Embryonic facial prominence (tissue), 1 donor: Measurements from ENCODE around the gene SMO.
"Not testable (repeated sequence)": the region's sequence is repeated elsewhere in the genome, so short reads cannot be mapped to it uniquely, and the experiment has no call there.

Experiments
- DNase-seq: peaks from one replicate; pipeline ENCODE4 v3.0.0-alpha.2; 2016; ENCODE audit errors: extremely low spot score

SMO gene

DNA sequence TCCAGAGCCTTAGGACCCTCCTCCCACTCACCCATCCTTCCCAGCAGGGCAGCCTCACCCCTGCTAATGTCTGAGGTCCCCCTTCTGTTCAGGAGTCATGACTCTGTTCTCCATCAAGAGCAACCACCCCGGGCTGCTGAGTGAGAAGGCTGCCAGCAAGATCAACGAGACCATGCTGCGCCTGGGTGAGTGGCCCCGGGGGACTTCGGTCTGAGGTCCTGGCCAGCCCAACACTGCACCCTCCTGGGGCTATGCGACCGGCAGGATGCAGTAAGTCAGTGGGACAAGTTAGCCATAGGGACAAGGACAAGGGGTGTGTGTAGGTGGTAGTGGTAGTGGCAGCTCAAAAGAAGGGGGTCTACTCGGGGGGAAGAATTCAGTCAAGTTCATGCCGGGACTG is 20.2 kb downstream of the SMO start:
- no peak for DNase-seq

DNA sequence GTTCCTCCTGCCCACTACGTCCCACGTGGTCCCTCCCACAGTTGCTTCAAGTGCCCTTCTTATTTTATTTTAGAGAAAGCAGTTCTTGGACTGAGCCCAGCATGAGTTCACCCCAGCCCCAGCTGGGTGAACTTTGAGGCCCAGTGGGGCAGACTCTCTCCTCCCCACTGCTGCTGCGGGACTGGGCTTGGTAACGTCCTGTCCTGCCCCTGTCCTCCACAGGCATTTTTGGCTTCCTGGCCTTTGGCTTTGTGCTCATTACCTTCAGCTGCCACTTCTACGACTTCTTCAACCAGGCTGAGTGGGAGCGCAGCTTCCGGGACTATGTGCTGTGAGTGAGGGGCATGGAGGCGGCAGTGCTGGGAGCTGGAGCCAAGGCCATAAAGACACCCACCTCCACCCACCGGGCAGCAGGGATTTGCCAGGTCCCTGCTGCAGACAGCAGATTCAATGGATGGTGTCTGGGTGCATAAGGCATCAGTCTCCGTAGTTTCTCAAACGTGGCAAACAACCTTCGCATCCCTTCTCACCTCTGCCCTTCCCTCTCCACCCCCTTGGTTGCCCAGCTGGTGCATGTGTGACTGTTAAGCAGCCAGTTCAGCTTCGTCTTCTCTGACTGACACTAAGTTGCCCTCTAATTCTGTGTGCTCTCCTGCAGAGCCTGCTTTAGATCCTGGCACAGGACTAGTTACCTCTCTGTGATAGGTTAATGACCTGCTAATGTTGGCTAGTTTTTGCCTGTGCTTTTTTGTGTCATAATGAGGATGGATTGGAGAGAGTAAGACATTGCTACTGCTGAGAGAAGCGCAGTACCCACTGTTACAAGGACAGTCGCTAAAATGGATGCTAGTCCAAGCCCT is 20.9 kb downstream of the SMO start:
- DNase-seq: no peak

- DNase-seq: no peak
These were observed 22.0 kb downstream of the SMO start for GRCh38 chr7:129210256-129210988.

DNA sequence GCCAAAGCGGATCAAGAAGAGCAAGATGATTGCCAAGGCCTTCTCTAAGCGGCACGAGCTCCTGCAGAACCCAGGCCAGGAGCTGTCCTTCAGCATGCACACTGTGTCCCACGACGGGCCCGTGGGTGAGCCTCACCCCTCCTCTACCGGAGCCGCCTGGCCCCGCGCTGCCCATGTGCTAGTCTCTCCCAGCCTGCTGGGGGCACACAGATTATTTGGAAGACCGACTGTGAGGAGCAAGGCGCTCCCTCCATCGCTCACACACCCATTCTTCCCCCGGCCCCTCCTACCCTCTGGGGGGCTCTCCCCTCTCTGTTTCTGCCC is 22.5 kb downstream of the SMO start:
- DNase-seq: no peak

DNA sequence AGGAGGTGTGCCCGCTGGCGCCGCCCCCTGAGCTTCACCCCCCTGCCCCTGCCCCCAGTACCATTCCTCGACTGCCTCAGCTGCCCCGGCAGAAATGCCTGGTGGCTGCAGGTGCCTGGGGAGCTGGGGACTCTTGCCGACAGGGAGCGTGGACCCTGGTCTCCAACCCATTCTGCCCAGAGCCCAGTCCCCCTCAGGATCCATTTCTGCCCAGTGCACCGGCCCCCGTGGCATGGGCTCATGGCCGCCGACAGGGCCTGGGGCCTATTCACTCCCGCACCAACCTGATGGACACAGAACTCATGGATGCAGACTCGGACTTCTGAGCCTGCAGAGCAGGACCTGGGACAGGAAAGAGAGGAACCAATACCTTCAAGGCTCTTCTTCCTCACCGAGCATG is 23.7 kb downstream of the SMO start:
- no peak for DNase-seq

DNA sequence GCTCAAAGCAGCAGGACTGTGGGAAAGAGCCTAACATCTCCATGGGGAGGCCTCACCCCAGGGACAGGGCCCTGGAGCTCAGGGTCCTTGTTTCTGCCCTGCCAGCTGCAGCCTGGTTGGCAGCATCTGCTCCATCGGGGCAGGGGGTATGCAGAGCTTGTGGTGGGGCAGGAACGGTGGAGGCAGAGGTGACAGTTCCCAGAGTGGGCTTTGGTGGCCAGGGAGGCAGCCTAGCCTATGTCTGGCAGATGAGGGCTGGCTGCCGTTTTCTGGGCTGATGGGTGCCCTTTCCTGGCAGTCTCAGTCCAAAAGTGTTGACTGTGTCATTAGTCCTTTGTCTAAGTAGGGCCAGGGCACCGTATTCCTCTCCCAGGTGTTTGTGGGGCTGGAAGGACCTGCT is 24.2 kb downstream of the SMO start:
- DNase-seq: no peak

GRCh38 chr7:129213828-129214227 is 25.4 kb downstream of the SMO start:
- DNase-seq: no peak

- DNase-seq: not testable (repeated sequence)
These were observed 27.3 kb downstream of the SMO start for GRCh38 chr7:129215691-129216090.

DNA sequence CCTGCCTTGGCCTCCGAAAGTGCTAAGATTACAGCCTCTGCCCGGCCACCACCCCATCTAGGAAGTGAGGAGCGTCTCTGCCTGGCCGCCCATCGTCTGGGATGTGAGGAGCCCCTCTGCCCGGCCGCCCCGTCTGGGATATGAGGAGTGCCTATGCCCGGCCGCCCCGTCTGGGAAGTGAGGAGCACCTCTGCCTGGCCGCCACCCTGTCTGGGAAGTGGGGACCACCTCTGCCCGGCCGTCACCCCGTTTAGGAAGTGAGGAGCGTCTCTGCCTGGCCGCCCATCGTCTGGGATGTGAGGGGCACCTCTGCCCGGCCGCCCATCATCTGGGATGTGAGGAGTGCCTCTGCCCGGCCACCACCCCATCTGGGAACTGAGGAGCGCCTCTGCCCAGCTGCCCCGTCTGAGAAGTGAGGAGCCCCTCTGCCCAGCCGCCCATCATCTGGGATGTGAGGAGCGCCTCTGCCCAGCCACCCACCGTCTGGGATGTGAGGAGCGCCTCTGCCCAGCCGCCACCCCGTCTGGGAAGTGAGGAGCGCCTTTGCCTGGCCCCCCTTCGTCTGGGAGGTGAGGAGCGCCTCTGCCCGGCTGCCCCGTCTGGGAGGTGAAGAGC is 27.8 kb downstream of the SMO start:
- not testable (repeated sequence) for DNase-seq

- DNase-seq: not testable (repeated sequence)
These were observed 28.5 kb downstream of the SMO start for GRCh38 chr7:129216821-129217416.

GRCh38 chr7:129218514-129219062 is 30.2 kb downstream of the SMO start:
- peak; percentile 47 for DNase-seq

DNA sequence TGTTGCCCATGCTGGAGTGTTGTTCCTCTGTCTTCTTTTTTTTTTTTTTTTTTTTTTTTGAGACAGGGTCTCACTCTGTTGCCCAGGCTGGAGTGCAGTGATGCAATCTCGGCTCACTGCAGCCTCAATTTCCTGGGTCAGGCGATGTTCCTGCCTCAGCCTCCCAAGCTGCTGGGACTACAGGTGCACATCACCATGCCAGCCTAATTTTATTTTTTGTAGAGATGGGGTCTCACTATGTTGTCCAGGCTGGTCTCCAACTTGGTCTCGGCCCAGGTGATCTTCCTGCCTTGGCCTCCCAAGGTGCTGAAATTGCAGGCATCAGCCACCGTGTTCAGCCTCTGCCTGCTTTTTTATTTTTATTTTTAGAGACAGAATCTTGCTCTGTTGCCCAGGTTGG is 30.7 kb downstream of the SMO start:
- not testable (repeated sequence) for DNase-seq

DNA sequence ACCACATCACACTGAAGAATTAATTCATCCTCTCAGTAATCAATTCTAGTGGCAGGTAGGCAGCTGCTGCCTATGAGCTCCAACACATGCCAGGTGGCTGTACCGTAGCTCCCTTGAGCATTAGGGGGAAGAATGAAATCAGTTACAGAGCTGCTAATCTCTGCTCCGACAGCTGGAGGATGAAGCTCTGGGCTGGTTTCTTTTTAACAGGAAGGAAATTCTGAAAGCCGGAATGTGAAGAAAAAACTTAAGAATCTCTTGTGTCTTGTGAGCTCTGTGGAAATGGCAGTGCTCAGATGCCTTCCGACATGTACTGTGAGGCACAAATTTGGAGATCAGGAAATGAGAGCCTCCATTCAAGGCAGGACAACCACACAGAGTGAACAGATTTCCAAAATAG is 33.6 kb downstream of the SMO start:
- DNase-seq: no peak

DNA sequence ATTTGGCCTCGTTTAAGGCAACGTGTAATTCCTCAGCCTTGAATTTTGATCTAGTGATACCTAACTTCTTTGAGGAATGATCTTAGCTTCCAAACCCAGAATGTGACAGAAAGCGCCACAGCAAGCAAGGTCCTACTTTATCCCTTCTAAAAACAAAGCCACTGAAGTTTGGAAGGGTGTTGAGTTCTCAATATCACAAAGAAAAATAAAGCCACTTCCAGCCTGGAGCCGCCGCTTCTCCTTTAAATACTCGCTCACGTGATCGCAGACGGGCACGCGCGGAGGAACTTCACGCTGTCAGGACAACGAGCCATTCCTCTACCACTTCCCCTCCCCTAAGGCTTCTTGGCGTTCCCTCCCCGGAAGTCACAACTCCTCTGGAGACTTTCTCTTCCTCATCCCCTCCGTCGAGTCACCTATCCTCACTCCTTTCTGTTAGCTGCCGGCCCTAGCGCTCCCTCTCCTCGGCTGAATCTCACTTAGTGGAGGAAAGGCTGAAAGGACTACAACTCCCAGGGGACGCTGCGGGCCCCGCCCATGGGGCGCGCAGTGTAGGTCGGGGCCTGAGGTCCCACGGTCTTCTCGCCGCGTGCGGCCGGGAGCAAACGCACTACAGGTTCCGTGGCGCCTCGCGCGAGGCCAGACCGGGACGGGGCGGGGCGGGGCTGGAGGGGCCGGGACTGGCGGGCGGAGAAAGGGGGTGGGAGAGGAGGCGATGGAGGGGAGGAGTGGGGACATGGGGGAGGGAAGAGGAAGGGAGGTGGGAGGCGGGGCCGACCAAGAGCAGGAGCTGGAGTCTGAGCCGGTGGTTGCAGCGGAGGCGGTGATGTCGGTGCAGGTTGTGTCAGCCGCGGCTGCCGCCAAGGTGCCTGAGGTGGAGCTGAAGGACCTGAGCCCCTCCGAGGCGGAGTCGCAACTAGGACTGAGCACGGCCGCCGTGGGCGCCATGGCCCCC is 36.1 kb downstream of the SMO start, which contains the start of gene AHCYL2:
Gene AHCYL2, plus strand, starts transcription at position 780 of the 955 bp plus-strand sequence.
- DNase-seq: peak; percentile 94

- DNase-seq: peak; percentile 22
These were observed 36.9 kb downstream of the SMO start for GRCh38 chr7:129225206-129225930.

- DNase-seq: no peak
These were observed 37.6 kb downstream of the SMO start for GRCh38 chr7:129225931-129226572.

DNA sequence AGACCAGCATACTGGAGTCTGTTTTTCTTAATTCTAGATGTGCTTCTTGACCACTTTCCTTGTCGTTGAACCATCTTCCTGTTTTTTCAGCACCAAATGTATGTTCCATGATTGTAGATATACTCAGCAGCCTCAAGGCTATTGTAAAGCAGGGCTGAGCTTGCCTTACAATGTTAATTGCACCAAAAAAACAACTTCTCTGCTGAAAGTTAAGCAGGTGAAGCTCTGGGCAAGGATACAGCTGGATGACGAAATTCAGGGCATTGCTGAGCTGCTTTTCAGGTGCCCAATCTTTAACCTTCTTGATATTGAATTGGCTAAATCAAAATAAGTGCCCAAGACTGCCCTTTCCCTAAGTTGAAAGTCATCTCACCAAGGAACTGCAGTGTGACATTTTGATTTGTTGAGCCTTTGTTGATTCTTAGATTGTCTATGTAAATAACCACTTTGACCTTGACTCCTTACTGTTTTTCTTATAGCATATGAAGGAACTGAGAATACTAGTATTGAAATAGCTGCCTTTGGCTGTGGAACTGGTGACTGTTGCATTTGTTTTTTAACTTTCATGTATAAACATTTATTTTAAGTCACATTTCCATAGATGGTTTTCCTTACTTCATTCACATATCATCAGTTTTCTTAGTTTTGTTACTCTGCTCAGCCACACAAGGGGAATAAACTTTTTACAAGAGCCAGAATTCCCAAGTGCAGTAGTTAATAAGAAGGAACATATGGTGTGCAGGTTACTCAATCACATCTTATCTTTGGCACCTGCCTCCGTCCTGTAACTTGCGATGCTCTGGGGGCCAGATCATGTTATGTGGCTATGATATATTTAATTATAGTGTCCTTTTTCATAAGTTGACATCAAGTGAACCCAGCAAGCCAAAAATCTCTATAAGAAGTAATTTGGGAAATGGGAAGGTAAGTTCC is 39.5 kb downstream of the SMO start:
- DNase-seq: no peak

GRCh38 chr7:129228633-129229032 is 40.2 kb downstream of the SMO start:
- DNase-seq: no peak

DNA sequence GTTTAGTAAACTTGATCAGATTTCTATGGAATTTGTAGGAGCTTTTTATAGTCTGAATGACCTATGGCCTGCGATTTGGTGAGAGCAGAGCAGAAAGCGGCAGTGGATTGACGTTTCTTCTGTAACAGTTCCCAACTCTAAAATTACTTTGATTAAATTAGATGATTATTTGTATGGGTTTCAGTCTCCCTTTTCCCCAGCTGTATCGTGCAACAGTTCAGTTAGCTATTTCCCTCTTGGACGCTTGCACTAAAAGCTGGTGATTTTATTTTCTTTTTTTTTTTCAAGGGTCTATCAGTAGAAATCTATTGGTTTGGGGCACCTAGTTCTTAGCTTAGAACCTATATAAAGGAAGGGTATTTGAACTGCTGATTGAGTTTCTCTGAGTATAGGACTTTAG is 43.2 kb downstream of the SMO start:
- no peak for DNase-seq
